Mononuclear cell (primary cell): Measurements from ENCODE around the gene CD3E. TPM values are rescaled to one million over a fixed set of nuclear protein-coding genes. Genes with fewer than 3 reads are reported as not detected.

ENCODE experiments used
- total RNA-seq: library from RNA; depleted of rRNA; stranded (reverse); fragments of >200 nt; gene quantifications from one replicate; pipeline ENCODE4 v1.2.3, GENCODE V29; 2012

CD3E gene
- total RNA-seq, 1 donor: 136 TPM

Other genes starting within 250 kb of the CD3E start
- gene TMPRSS4, start 227.7 kb upstream of the CD3E start, total RNA-seq: not detected
- gene SMIM35, start 217.8 kb upstream of the CD3E start, total RNA-seq: 0.21 TPM
- gene SCN4B, start 151.9 kb upstream of the CD3E start, total RNA-seq: 0.10 TPM
- not detected for gene SCN2B, start 128.1 kb upstream of the CD3E start, total RNA-seq
- gene JAML, start 79.7 kb upstream of the CD3E start, total RNA-seq: 90.4 TPM
- 16.7 TPM for gene MPZL3, start 52.4 kb upstream of the CD3E start, total RNA-seq
- gene MPZL2, start 40.4 kb upstream of the CD3E start, total RNA-seq: 1.5 TPM
- 122 TPM for gene CD3D, start 38.0 kb downstream of the CD3E start, total RNA-seq
- gene CD3G, start 39.6 kb downstream of the CD3E start, total RNA-seq: 49.7 TPM
- gene UBE4A, start 54.9 kb downstream of the CD3E start, total RNA-seq: 50.5 TPM
- gene ATP5MG, start 96.9 kb downstream of the CD3E start, total RNA-seq: 50.8 TPM
- gene KMT2A, start 131.8 kb downstream of the CD3E start, total RNA-seq: 126 TPM
- not detected for gene TTC36, start 222.7 kb downstream of the CD3E start, total RNA-seq
- 8.9 TPM for gene TMEM25, start 226.5 kb downstream of the CD3E start, total RNA-seq